ENCODE data around the gene TOMM70. TPM values are rescaled to one million over a fixed set of nuclear protein-coding genes. Genes with fewer than 3 reads are reported as not detected.

The TOMM70 gene
- total and polyA plus RNA-seq, 2 of the 4 experiments (the other 2 are of a cell fraction) = 24.6 to 35.1 TPM

- H2BK5ac ChIP-seq (ENCODE audit: low read depth, low read length, poor library complexity, severe bottlenecking) = peak within 1 kb of the TSS; percentile 64
- dilution Hi-C loops (cut with HindIII; ENCODE audit: low sequenced_read_pairs, unreplicated experiment) = no loop called here
- TF ChIP-seq CTCF (conservative IDR thresholded peaks at IDR 0.05; ENCODE audit: low read depth, low read length) (no peak), SMC3 (IDR thresholded peaks at IDR 0.05; ENCODE audit: low read depth, low read length) (no peak), USF2 (IDR thresholded peaks at IDR 0.05; ENCODE audit: low read depth, low read length) (no peak), POLR2A (IDR thresholded peaks at IDR 0.05; ENCODE audit: low read depth, low read length) (no peak), CEBPB (IDR thresholded peaks at IDR 0.05; ENCODE audit: low read depth, low read length) (peak; percentile 74), MXI1 (IDR thresholded peaks at IDR 0.05; ENCODE audit: borderline replicate concordance, low read depth, low read length) (peak; percentile 63; the same call in 1 of the 2 replicates), BHLHE40 (IDR thresholded peaks at IDR 0.05; ENCODE audit: low read depth, low read length) (peak; percentile 10; the same call in 1 of the 2 replicates), RAD21 (IDR thresholded peaks at IDR 0.05; ENCODE audit: low read length) (no peak), NFE2L2 (IDR thresholded peaks at IDR 0.05; ENCODE audit: low read depth, low read length) (no peak), CHD1 (IDR thresholded peaks at IDR 0.05; ENCODE audit: low read depth, low read length) (no peak), MAFK (IDR thresholded peaks at IDR 0.05; ENCODE audit: low read depth, low read length) (no peak), RFX5 (IDR thresholded peaks at IDR 0.05; ENCODE audit: low read depth, low read length) (no peak), FOS (IDR thresholded peaks at IDR 0.05; ENCODE audit: low read depth, low read length) (no peak), ELK1 (IDR thresholded peaks at IDR 0.05; ENCODE audit: borderline replicate concordance, low read depth, low read length) (no peak)
These were observed 66.2 kb downstream of the TOMM70 start, which contains the start of gene NIT2 for GRCh38 chr3:100334488-100335351. NIT2 (plus strand) TSS chr3:100334757; CDS start chr3:100334792, 35 bp downstream.

More at GRCh38 chr3:100334488-100335351, 66.2 kb downstream of the TOMM70 start, which contains the start of gene NIT2:
- Histone ChIP-seq H4K8ac (ENCODE audit: low read depth in 2 of 2, low read length in 2 of 2) (peak within 1 kb of the TSS; percentile 75 to 96), H3K9me3 (ENCODE audit: control insufficient read depth, insufficient read depth, low read length) (no peaks in the 10 kb centered on the region), H3K9ac (ENCODE audit: low read depth, low read length) (peak within 1 kb of the TSS; percentile 78), H4K20me1 (ENCODE audit: insufficient read depth, low read length) (no peaks in the 10 kb centered on the region), H3K9me1 (ENCODE audit: insufficient read depth, low read length) (peaks cover 10% of the 10 kb centered on the region), H4K91ac (ENCODE audit: insufficient read depth, low read depth, low read length) (peak within 1 kb of the TSS; percentile 64), H4K5ac (ENCODE audit: low read depth, low read length) (peak within 1 kb of the TSS; percentile 85), H3K56ac (ENCODE audit: extremely low read depth, insufficient read depth, low read length) (peak within 1 kb of the TSS; percentile 83), H3K36me3 (ENCODE audit: control insufficient read depth, insufficient read depth, low read length) (peaks cover 5% of the 10 kb centered on the region), H3K27ac (ENCODE audit: insufficient read depth, low read length) (peak within 1 kb of the TSS; percentile 43), H3K14ac (replicated peaks; ENCODE audit: low read depth, low read length) (peak within 1 kb of the TSS; percentile 98), H2BK120ac (ENCODE audit: low read depth, low read length) (peak within 1 kb of the TSS; percentile 61), H3K4me2 (ENCODE audit: low read depth, low read length) (peak within 1 kb of the TSS; percentile 98), H3K79me1 (ENCODE audit: low read depth in 1 of 2, low read length in 2 of 2) (peaks cover 21 to 28% of the 10 kb centered on the region in 2 experiments), H3K4me1 (ENCODE audit: control insufficient read depth, insufficient read depth, low read length) (peaks cover 6% of the 10 kb centered on the region), H3K18ac (ENCODE audit: low read depth, low read length) (peak within 1 kb of the TSS; percentile 50), H3K4me3 (ENCODE audit: insufficient read depth, low read depth, low read length) (peak within 1 kb of the TSS; percentile 77), H3K23ac (ENCODE audit: low read depth, low read length) (peak within 1 kb of the TSS; percentile 99), H2AK9ac (replicated peaks; ENCODE audit: low read depth, low read length, poor library complexity) (peak within 1 kb of the TSS; percentile 97), H3K4ac (ENCODE audit: low read depth, low read length) (peak within 1 kb of the TSS; percentile 89), H3K27me3 (ENCODE audit: control insufficient read depth, insufficient read depth, low read length) (no peaks in the 10 kb centered on the region), H2AK5ac (ENCODE audit: low read depth, low read length) (peak within 1 kb of the TSS; percentile 63), H2AFZ (replicated peaks; ENCODE audit: low read length, poor library complexity) (peak within 1 kb of the TSS; percentile 100), H2BK15ac (ENCODE audit: low read depth, low read length) (peak within 1 kb of the TSS; percentile 69; the same call in 1 of the 3 replicates), H2BK20ac (ENCODE audit: low read depth, low read length) (peak within 1 kb of the TSS; percentile 35)
- no TSS peak for BruUV-seq (replicated peaks)
- intact Hi-C loops (cut with micrococcal nuclease) = no loop called here
- in situ Hi-C loops (cut with MboI; ENCODE audit: low sequenced_read_pairs) = no loop called here
- CTCF ChIA-PET = interaction anchor here (0.6 to 1.1 kb wide), 2 partner anchors 50 to 250 kb away, joined by 3 to 4 read pairs; no protein-coding TSS in a partner anchor
- DNase-seq (peak; percentile 72), ATAC-seq (ENCODE audit: low read depth) (peak; percentile 99)
- 3% methylated on average over 35 of the region's 77 CpGs; no CpG with 5 or more reads in 1 of the 2 experiments for WGBS, 2 experiments (ENCODE audit: extremely low coverage in 2 of 2, insufficient read length in 1 of 2)
- POLR2A ChIA-PET (ENCODE audit: unreplicated experiment) = no interaction called here

All from IMR-90 (cell line).